ENCODE results near the gene GUCY1A2. TPM values are rescaled to one million over a fixed set of nuclear protein-coding genes. Genes with fewer than 3 reads are reported as not detected.

The GUCY1A2 gene
- total RNA-seq, 1 experiment from 2014 or later: 5.4 TPM

GRCh38 chr11:106770489-106771085 is 247.7 kb downstream of the GUCY1A2 start:
- ChIA-PET POLR2A (ENCODE audit: low non-redundant PET) (no interaction called here), CTCF (no interaction called here)
- DNase-seq (ENCODE audit: low spot score): peak; percentile 23
- H3K27ac ChIP-seq (ENCODE audit: low read depth, low read length, poor library complexity, severe bottlenecking): no peak overlapping the region
- H3K9me3 ChIP-seq (ENCODE audit: low read depth, low read length, poor library complexity, severe bottlenecking): no peaks in the 10 kb centered on the region
- H3K4me1 ChIP-seq (ENCODE audit: insufficient read depth, low read length, poor library complexity, severe bottlenecking): peaks cover 3% of the 10 kb centered on the region
- no TSS peak for BruUV-seq (replicated peaks)
- TF ChIP-seq EZH2 (IDR thresholded peaks at IDR 0.05; ENCODE audit: borderline replicate concordance, low read depth, low read length, poor library complexity, severe bottlenecking) (no peak), CTCF (conservative IDR thresholded peaks at IDR 0.05; ENCODE audit: low read depth, low read length) (no peak)
- H3K4me3 ChIP-seq (ENCODE audit: low read depth, low read length, poor library complexity, severe bottlenecking): no peak overlapping the region
- no peaks in the 10 kb centered on the region for H3K27me3 ChIP-seq (replicated peaks; ENCODE audit: insufficient read depth, low read depth, low read length, poor library complexity)
- no peaks in the 10 kb centered on the region for H3K36me3 ChIP-seq (ENCODE audit: insufficient read depth, low read length, poor library complexity, severe bottlenecking)
- intact Hi-C loops (cut with micrococcal nuclease; ENCODE audit: unreplicated experiment): no loop called here

GRCh38 chr11:106765469-106766258 is 252.6 kb downstream of the GUCY1A2 start:
- Histone ChIP-seq H3K27me3 (replicated peaks; ENCODE audit: insufficient read depth, low read depth, low read length, poor library complexity) (no peaks in the 10 kb centered on the region), H3K9me3 (ENCODE audit: low read depth, low read length, poor library complexity, severe bottlenecking) (no peaks in the 10 kb centered on the region), H3K27ac (ENCODE audit: low read depth, low read length, poor library complexity, severe bottlenecking) (no peak overlapping the region), H3K4me3 (ENCODE audit: low read depth, low read length, poor library complexity, severe bottlenecking) (no peak overlapping the region), H3K36me3 (ENCODE audit: insufficient read depth, low read length, poor library complexity, severe bottlenecking) (no peaks in the 10 kb centered on the region), H3K4me1 (ENCODE audit: insufficient read depth, low read length, poor library complexity, severe bottlenecking) (peaks cover 8% of the 10 kb centered on the region)
- DNase-seq (ENCODE audit: low spot score): peak; percentile 24
- no peak for TF ChIP-seq EZH2 (IDR thresholded peaks at IDR 0.05; ENCODE audit: borderline replicate concordance, low read depth, low read length, poor library complexity, severe bottlenecking)
- TF ChIP-seq CTCF (conservative IDR thresholded peaks at IDR 0.05; ENCODE audit: low read depth, low read length): no peak
- POLR2A ChIA-PET (ENCODE audit: low non-redundant PET): no interaction called here
- intact Hi-C loops (cut with micrococcal nuclease; ENCODE audit: unreplicated experiment): no loop called here
- CTCF ChIA-PET: no interaction called here
- no TSS peak for BruUV-seq (replicated peaks)

GRCh38 chr11:106763501-106763900 is 254.8 kb downstream of the GUCY1A2 start:
- intact Hi-C loops (cut with micrococcal nuclease; ENCODE audit: unreplicated experiment): no loop called here
- CTCF ChIA-PET: no interaction called here
- Histone ChIP-seq H3K9me3 (ENCODE audit: low read depth, low read length, poor library complexity, severe bottlenecking) (no peaks in the 10 kb centered on the region), H3K27me3 (replicated peaks; ENCODE audit: insufficient read depth, low read depth, low read length, poor library complexity) (no peaks in the 10 kb centered on the region), H3K4me3 (ENCODE audit: low read depth, low read length, poor library complexity, severe bottlenecking) (no peak overlapping the region), H3K4me1 (ENCODE audit: insufficient read depth, low read length, poor library complexity, severe bottlenecking) (peaks cover 8% of the 10 kb centered on the region), H3K36me3 (ENCODE audit: insufficient read depth, low read length, poor library complexity, severe bottlenecking) (no peaks in the 10 kb centered on the region), H3K27ac (ENCODE audit: low read depth, low read length, poor library complexity, severe bottlenecking) (no peak overlapping the region)
- no TSS peak for BruUV-seq (replicated peaks)
- no peak for DNase-seq (ENCODE audit: low spot score)
- TF ChIP-seq CTCF (conservative IDR thresholded peaks at IDR 0.05; ENCODE audit: low read depth, low read length) (no peak), EZH2 (IDR thresholded peaks at IDR 0.05; ENCODE audit: borderline replicate concordance, low read depth, low read length, poor library complexity, severe bottlenecking) (no peak)
- POLR2A ChIA-PET (ENCODE audit: low non-redundant PET): no interaction called here
